ENCODE results near the gene ATP1A1. TPM values are rescaled to one million over a fixed set of nuclear protein-coding genes. Genes with fewer than 3 reads are reported as not detected.

Gene ATP1A1
- total RNA-seq, 1 experiment from 2014 or later: 286 TPM

DNA sequence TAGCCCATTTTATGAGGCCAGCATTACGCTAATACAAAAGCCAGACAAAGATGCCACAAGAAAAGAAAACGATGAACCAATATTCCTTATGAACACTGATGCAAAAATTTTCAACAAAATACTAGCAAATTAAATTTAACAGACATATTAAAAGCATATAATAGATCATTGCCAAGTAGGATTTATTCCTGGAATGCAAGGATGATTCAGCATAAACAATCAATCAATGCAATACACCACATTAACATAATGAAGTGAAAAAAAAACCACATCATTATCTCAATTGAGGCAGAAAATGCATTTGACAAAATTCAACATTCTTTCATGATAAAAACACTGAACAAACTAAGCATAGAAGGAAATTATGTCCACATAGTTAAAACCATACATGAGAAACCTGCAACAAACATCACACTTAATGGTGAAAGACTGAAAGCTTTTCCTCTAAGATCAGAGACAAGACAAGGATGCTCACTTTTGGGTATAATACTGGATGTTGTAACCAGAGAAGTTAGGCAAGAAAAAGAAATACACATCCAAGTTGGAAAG is 22.9 kb upstream of the ATP1A1 start:
- ATAC-seq (no peak), DNase-seq (ENCODE audit: low spot score) (no peak)
- Mint-ChIP-seq H3K27ac (no peak overlapping the region), H3K27me3 (ENCODE audit: low read depth) (no peaks in the 10 kb centered on the region), H3K36me3 (no peaks in the 10 kb centered on the region), H3K4me3 (no peak overlapping the region), H3K9me3 (no peaks in the 10 kb centered on the region), H3K4me1 (peaks cover 31% of the 10 kb centered on the region)
- ChIA-PET POLR2A (no interaction called here), CTCF (interaction anchor here (1.0 kb wide), 1 partner anchor 135 kb away, joined by 3 read pairs; no protein-coding TSS in a partner anchor)
- TF ChIP-seq, protein P1, sequence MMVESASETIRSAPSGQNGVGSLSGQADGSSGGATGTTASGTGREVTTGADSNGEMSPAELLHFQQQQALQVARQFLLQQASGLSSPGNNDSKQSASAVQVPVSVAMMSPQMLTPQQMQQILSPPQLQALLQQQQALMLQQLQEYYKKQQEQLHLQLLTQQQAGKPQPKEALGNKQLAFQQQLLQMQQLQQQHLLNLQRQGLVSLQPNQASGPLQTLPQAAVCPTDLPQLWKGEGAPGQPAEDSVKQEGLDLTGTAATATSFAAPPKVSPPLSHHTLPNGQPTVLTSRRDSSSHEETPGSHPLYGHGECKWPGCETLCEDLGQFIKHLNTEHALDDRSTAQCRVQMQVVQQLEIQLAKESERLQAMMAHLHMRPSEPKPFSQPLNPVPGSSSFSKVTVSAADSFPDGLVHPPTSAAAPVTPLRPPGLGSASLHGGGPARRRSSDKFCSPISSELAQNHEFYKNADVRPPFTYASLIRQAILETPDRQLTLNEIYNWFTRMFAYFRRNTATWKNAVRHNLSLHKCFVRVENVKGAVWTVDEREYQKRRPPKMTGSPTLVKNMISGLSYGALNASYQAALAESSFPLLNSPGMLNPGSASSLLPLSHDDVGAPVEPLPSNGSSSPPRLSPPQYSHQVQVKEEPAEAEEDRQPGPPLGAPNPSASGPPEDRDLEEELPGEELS (CRISPR knock-in tag; IDR thresholded peaks at IDR 0.05): no peak
- TF ChIP-seq ZNF219 (CRISPR knock-in tag; IDR thresholded peaks at IDR 0.05; ENCODE audit: borderline replicate concordance): no peak
- TF ChIP-seq JAZF1 (CRISPR knock-in tag; IDR thresholded peaks at IDR 0.05): no peak
- no peak for TF ChIP-seq TEAD4 (CRISPR knock-in tag; IDR thresholded peaks at IDR 0.05)
- TF ChIP-seq, protein P2, sequence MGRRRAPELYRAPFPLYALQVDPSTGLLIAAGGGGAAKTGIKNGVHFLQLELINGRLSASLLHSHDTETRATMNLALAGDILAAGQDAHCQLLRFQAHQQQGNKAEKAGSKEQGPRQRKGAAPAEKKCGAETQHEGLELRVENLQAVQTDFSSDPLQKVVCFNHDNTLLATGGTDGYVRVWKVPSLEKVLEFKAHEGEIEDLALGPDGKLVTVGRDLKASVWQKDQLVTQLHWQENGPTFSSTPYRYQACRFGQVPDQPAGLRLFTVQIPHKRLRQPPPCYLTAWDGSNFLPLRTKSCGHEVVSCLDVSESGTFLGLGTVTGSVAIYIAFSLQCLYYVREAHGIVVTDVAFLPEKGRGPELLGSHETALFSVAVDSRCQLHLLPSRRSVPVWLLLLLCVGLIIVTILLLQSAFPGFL (CRISPR knock-in tag; IDR thresholded peaks at IDR 0.05; ENCODE audit: borderline replicate concordance): no peak
- TF ChIP-seq ZBTB21 (CRISPR knock-in tag; IDR thresholded peaks at IDR 0.05; ENCODE audit: borderline replicate concordance): no peak
- no peak for TF ChIP-seq FOXJ3 (CRISPR knock-in tag; IDR thresholded peaks at IDR 0.05; ENCODE audit: borderline replicate concordance)
- TF ChIP-seq NR3C1 (CRISPR knock-in tag; conservative IDR thresholded peaks at IDR 0.05; ENCODE audit: low read depth): no peak
- no peak for TF ChIP-seq ZNF396 (CRISPR knock-in tag; IDR thresholded peaks at IDR 0.05; ENCODE audit: borderline replicate concordance)

DNA sequence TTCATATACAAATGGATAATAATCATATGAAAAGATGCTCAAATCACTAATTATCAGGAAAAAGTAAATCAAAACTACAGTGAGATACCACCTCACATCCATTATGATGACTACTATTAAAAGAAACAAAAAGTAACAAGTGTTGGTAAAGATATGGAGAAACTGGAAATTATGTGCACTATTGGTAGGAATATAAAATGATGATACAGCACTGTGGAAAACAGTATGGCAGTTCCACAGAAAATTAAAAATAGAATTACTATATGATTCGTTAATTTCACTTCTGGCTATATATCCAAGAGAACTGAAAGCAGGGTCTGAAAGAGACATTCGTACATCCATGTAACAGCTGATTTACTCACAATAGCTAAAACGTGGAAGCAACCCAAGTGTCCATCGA is 21.1 kb upstream of the ATP1A1 start:
- no peaks in the 10 kb centered on the region for H3K9me3 Mint-ChIP-seq
- no peaks in the 10 kb centered on the region for H3K27me3 Mint-ChIP-seq (ENCODE audit: low read depth)
- H3K4me1 Mint-ChIP-seq: peaks cover 17% of the 10 kb centered on the region
- no peaks in the 10 kb centered on the region for H3K36me3 Mint-ChIP-seq
- ChIA-PET POLR2A (no interaction called here), CTCF (interaction anchor here (1.2 kb wide), 1 partner anchor 134 kb away, joined by 4 read pairs; no protein-coding TSS in a partner anchor)
- no peak overlapping the region for H3K27ac Mint-ChIP-seq
- TF ChIP-seq MXD4 (CRISPR knock-in tag; IDR thresholded peaks at IDR 0.05; ENCODE audit: borderline replicate concordance): no peak
- TF ChIP-seq, protein P3, sequence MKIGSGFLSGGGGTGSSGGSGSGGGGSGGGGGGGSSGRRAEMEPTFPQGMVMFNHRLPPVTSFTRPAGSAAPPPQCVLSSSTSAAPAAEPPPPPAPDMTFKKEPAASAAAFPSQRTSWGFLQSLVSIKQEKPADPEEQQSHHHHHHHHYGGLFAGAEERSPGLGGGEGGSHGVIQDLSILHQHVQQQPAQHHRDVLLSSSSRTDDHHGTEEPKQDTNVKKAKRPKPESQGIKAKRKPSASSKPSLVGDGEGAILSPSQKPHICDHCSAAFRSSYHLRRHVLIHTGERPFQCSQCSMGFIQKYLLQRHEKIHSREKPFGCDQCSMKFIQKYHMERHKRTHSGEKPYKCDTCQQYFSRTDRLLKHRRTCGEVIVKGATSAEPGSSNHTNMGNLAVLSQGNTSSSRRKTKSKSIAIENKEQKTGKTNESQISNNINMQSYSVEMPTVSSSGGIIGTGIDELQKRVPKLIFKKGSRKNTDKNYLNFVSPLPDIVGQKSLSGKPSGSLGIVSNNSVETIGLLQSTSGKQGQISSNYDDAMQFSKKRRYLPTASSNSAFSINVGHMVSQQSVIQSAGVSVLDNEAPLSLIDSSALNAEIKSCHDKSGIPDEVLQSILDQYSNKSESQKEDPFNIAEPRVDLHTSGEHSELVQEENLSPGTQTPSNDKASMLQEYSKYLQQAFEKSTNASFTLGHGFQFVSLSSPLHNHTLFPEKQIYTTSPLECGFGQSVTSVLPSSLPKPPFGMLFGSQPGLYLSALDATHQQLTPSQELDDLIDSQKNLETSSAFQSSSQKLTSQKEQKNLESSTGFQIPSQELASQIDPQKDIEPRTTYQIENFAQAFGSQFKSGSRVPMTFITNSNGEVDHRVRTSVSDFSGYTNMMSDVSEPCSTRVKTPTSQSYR (CRISPR knock-in tag; IDR thresholded peaks at IDR 0.05): no peak
- TF ChIP-seq SMAD4 (CRISPR knock-in tag; IDR thresholded peaks at IDR 0.05): no peak
- TF ChIP-seq, protein P4, sequence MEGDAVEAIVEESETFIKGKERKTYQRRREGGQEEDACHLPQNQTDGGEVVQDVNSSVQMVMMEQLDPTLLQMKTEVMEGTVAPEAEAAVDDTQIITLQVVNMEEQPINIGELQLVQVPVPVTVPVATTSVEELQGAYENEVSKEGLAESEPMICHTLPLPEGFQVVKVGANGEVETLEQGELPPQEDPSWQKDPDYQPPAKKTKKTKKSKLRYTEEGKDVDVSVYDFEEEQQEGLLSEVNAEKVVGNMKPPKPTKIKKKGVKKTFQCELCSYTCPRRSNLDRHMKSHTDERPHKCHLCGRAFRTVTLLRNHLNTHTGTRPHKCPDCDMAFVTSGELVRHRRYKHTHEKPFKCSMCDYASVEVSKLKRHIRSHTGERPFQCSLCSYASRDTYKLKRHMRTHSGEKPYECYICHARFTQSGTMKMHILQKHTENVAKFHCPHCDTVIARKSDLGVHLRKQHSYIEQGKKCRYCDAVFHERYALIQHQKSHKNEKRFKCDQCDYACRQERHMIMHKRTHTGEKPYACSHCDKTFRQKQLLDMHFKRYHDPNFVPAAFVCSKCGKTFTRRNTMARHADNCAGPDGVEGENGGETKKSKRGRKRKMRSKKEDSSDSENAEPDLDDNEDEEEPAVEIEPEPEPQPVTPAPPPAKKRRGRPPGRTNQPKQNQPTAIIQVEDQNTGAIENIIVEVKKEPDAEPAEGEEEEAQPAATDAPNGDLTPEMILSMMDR (IDR thresholded peaks at IDR 0.05): no peak
- no peak for TF ChIP-seq ZNF121 (CRISPR knock-in tag; IDR thresholded peaks at IDR 0.05)
- no peak for TF ChIP-seq KAT7 (CRISPR knock-in tag; IDR thresholded peaks at IDR 0.05; ENCODE audit: borderline replicate concordance)
- no peak for DNase-seq (ENCODE audit: low spot score)
- H3K4me3 Mint-ChIP-seq: no peak overlapping the region
- no peak for ATAC-seq
